ENCODE data around the gene RGS5.

Gene RGS5

DNA sequence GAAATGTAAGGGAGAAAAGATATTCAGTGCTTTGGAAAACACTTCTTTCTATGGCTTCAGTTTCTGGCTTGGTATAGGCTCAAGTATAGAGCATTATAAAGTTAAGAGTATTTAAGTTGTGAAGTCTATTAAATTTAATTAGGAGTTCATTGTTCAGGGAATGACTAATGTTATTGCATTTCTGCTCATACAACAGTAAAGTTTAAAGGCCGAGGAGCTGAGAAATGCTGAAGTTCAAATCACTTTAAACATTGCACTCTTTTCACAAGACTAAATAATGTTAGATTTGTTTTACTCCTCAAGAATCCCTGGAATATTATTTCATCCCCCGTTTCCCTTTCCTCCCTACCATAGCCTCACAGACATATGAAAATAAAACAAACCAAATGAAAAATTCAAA, 30.1 kb downstream of the RGS5 start:
- no peaks in the 10 kb centered on the region for H3F3A ChIP-seq (ENCODE audit: insufficient read depth)
- H3K27me3 ChIP-seq (ENCODE audit: low read length) = no peaks in the 10 kb centered on the region
- no peak overlapping the region for H3K4me2 ChIP-seq (ENCODE audit: low read depth, low read length, poor library complexity, severe bottlenecking)
- H3K36me3 ChIP-seq (ENCODE audit: low read length) = no peaks in the 10 kb centered on the region
- no peak overlapping the region for H3K4me3 ChIP-seq (ENCODE audit: insufficient read depth, low read length, poor library complexity, severe bottlenecking)
- H3K9me2 ChIP-seq (replicated peaks; ENCODE audit: insufficient read depth, low read length) = no peaks in the 10 kb centered on the region
- no peak overlapping the region for H3K9ac ChIP-seq (ENCODE audit: low read length)
- TF ChIP-seq EZH2phosphoT487 (conservative IDR thresholded peaks at IDR 0.05; ENCODE audit: low read length) = no peak
- TF ChIP-seq, protein P1, sequence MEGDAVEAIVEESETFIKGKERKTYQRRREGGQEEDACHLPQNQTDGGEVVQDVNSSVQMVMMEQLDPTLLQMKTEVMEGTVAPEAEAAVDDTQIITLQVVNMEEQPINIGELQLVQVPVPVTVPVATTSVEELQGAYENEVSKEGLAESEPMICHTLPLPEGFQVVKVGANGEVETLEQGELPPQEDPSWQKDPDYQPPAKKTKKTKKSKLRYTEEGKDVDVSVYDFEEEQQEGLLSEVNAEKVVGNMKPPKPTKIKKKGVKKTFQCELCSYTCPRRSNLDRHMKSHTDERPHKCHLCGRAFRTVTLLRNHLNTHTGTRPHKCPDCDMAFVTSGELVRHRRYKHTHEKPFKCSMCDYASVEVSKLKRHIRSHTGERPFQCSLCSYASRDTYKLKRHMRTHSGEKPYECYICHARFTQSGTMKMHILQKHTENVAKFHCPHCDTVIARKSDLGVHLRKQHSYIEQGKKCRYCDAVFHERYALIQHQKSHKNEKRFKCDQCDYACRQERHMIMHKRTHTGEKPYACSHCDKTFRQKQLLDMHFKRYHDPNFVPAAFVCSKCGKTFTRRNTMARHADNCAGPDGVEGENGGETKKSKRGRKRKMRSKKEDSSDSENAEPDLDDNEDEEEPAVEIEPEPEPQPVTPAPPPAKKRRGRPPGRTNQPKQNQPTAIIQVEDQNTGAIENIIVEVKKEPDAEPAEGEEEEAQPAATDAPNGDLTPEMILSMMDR (IDR thresholded peaks at IDR 0.05; ENCODE audit: insufficient read depth, low read length, poor library complexity, severe bottlenecking) = no peak
- H3K27ac ChIP-seq (ENCODE audit: low read depth, low read length) = no peak overlapping the region
- H3K9me3 ChIP-seq (ENCODE audit: insufficient read depth, low read length) = no peaks in the 10 kb centered on the region
- no peak overlapping the region for H2AFZ ChIP-seq (ENCODE audit: low read depth, low read length, severe bottlenecking)
- no peaks in the 10 kb centered on the region for H3K79me2 ChIP-seq (ENCODE audit: insufficient read depth, low read length)
- no peaks in the 10 kb centered on the region for H4K20me1 ChIP-seq (ENCODE audit: low read depth, low read length)

- Histone ChIP-seq H3K9me2 (replicated peaks; ENCODE audit: insufficient read depth, low read length) (no peaks in the 10 kb centered on the region), H3K9ac (ENCODE audit: low read length) (no peak overlapping the region), H3K4me3 (ENCODE audit: insufficient read depth, low read length, poor library complexity, severe bottlenecking) (no peak overlapping the region), H3K79me2 (ENCODE audit: insufficient read depth, low read length) (no peaks in the 10 kb centered on the region), H3K27ac (ENCODE audit: low read depth, low read length) (no peak overlapping the region), H3K9me3 (ENCODE audit: insufficient read depth, low read length) (no peaks in the 10 kb centered on the region), H3K27me3 (ENCODE audit: low read length) (no peaks in the 10 kb centered on the region), H2AFZ (ENCODE audit: low read depth, low read length, severe bottlenecking) (no peak overlapping the region), H3K4me2 (ENCODE audit: low read depth, low read length, poor library complexity, severe bottlenecking) (no peak overlapping the region), H4K20me1 (ENCODE audit: low read depth, low read length) (no peaks in the 10 kb centered on the region), H3F3A (ENCODE audit: insufficient read depth) (no peaks in the 10 kb centered on the region), H3K36me3 (ENCODE audit: low read length) (no peaks in the 10 kb centered on the region)
- TF ChIP-seq, protein P1 (IDR thresholded peaks at IDR 0.05; ENCODE audit: insufficient read depth, low read length, poor library complexity, severe bottlenecking) = no peak
- no peak for TF ChIP-seq EZH2phosphoT487 (conservative IDR thresholded peaks at IDR 0.05; ENCODE audit: low read length)
Observed at GRCh38 chr1:163171826-163172225, 30.9 kb downstream of the RGS5 start.

DNA sequence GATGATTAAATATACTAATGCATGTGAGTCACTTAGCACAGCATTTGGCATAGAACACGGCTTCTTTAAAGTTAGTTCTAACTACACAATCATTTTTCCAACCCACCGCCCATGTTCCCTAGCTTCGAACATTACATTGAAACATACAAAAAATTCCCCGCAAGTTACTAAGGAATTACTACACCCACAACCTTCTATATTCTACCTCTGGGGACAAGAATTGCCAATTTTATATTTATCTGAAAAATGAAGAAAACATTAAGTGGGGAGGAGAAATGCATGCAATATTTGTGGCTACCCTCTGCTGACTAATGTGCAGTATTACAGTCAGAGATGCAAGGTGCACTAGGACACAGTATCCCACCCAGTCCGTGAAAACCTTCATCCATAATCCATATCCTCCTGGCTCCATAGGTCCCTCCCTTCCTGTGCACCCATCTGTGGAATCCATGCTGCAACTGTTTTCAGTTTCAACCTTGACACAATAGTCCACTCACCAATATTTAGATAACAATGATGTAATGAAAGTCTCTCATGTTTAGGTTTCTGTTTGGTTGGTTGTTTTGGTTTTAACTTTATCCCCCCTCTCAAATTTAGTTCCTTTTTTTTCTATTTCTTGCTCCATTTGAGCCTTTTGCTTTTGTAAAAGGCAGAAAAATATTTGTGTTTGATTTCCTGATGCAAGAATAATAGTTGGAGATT, 31.6 kb downstream of the RGS5 start:
- H3K4me2 ChIP-seq (ENCODE audit: low read depth, low read length, poor library complexity, severe bottlenecking) = no peak overlapping the region
- TF ChIP-seq, protein P1 (IDR thresholded peaks at IDR 0.05; ENCODE audit: insufficient read depth, low read length, poor library complexity, severe bottlenecking) = no peak
- TF ChIP-seq EZH2phosphoT487 (conservative IDR thresholded peaks at IDR 0.05; ENCODE audit: low read length) = no peak
- H3K36me3 ChIP-seq (ENCODE audit: low read length) = no peaks in the 10 kb centered on the region
- H3K9me3 ChIP-seq (ENCODE audit: insufficient read depth, low read length) = no peaks in the 10 kb centered on the region
- no peak overlapping the region for H3K27ac ChIP-seq (ENCODE audit: low read depth, low read length)
- no peak overlapping the region for H3K4me3 ChIP-seq (ENCODE audit: insufficient read depth, low read length, poor library complexity, severe bottlenecking)
- no peaks in the 10 kb centered on the region for H3K9me2 ChIP-seq (replicated peaks; ENCODE audit: insufficient read depth, low read length)
- H3K9ac ChIP-seq (ENCODE audit: low read length) = no peak overlapping the region
- H2AFZ ChIP-seq (ENCODE audit: low read depth, low read length, severe bottlenecking) = no peak overlapping the region
- no peaks in the 10 kb centered on the region for H3F3A ChIP-seq (ENCODE audit: insufficient read depth)
- H4K20me1 ChIP-seq (ENCODE audit: low read depth, low read length) = no peaks in the 10 kb centered on the region
- no peaks in the 10 kb centered on the region for H3K79me2 ChIP-seq (ENCODE audit: insufficient read depth, low read length)
- H3K27me3 ChIP-seq (ENCODE audit: low read length) = no peaks in the 10 kb centered on the region

All from SU-DHL-6 (cell line).